SK-N-SH (cell line): Measurements from ENCODE around the gene TGOLN2. TPM values are rescaled to one million over a fixed set of nuclear protein-coding genes. Genes with fewer than 3 reads are reported as not detected.

ENCODE experiments used
- CTCF ChIA-PET: fragments of 300-600, 350-600 bp; formaldehyde crosslinking; extraction: SDS; loops from one replicate; lab custom pipeline; 2021; lab: Yijun Ruan, JAX
- POLR2A ChIA-PET: fragments of 350-600 bp; sonication (Branson Sonifier 250); formaldehyde crosslinking; extraction: SDS; loops from one replicate; lab custom pipeline; 2020; ENCODE audit warnings: antibody characterized with exemption, inconsistent platforms; lab: Yijun Ruan, JAX
- DNase-seq: peaks from one replicate; pipeline ENCODE4 v3.0.0; 2012
- H2AFZ ChIP-seq: fragments of 200-600 bp; sonication (generic); 2 replicates; pipeline ENCODE4 v1.8.1; 2016; ENCODE audit warnings: antibody characterized with exemption, mild to moderate bottlenecking, low read depth
- H3F3A ChIP-seq: fragments of 200-600 bp; sonication (generic); replicated peaks from 2 replicates; pipeline ENCODE3; 2016; ENCODE audit warnings: antibody characterized with exemption, mild to moderate bottlenecking; ENCODE audit not compliant: insufficient read depth
- H3K27ac ChIP-seq, 2 experiments: fragments of 200-500 bp in 1 of 2; fragments of 200-600 bp in 1 of 2; sonication (Bioruptor generic) in 1 of 2; sonication (generic), shearing (Covaris generic) in 1 of 2; 2 replicates each; pipeline versions ENCODE4 v1.5.1 to v1.6.1; 2014 to 2016; ENCODE audit warnings: low read depth in 2 of 2, inconsistent platforms in 1 of 2, low read length in 1 of 2, mild to moderate bottlenecking in 1 of 2, mixed read lengths in 1 of 2
- H3K27me3 ChIP-seq: fragments of 200-600 bp; sonication (generic), shearing (Covaris generic); 2 replicates; pipeline ENCODE4 v1.6.1; 2016; ENCODE audit warnings: mixed run types; ENCODE audit not compliant: insufficient read depth
- H3K36me3 ChIP-seq, 2 experiments: fragments of 200-500 bp in 1 of 2; fragments of 200-600 bp in 1 of 2; sonication (Bioruptor generic) in 1 of 2; sonication (generic) in 1 of 2; replicated peaks in 1 of 2; 2 replicates each; pipeline versions ENCODE3 to v1.5.1; 2014 to 2016; ENCODE audit warnings: low read length in 1 of 2, mild to moderate bottlenecking in 1 of 2; ENCODE audit not compliant: insufficient read depth in 2 of 2, control insufficient read depth in 1 of 2
- H3K4me1 ChIP-seq, 2 experiments: fragments of 200-500 bp in 1 of 2; fragments of 200-600 bp in 1 of 2; sonication (Bioruptor generic) in 1 of 2; sonication (generic), shearing (Covaris generic) in 1 of 2; 2 replicates each; pipeline versions ENCODE4 v1.5.1 to v1.6.1; 2014 to 2016; ENCODE audit warnings: low read depth in 1 of 2, low read length in 1 of 2, mixed run types in 1 of 2; ENCODE audit not compliant: insufficient read depth in 2 of 2, control insufficient read depth in 1 of 2
- H3K4me2 ChIP-seq: fragments of 200-600 bp; sonication (generic), shearing (Covaris generic); 2 replicates; pipeline ENCODE4 v1.6.1; 2017; ENCODE audit warnings: mixed run types
- H3K4me3 ChIP-seq, 2 experiments: fragments of 200-500 bp in 1 of 2; fragments of 200-600 bp in 1 of 2; sonication (Bioruptor generic) in 1 of 2; sonication (generic), shearing (Covaris generic) in 1 of 2; 2 replicates each; pipeline versions ENCODE4 v1.5.1 to v1.8.1; 2014 to 2016; ENCODE audit warnings: low read depth in 2 of 2, inconsistent platforms in 1 of 2, low read length in 1 of 2, mild to moderate bottlenecking in 1 of 2, mixed read lengths in 1 of 2, moderate library complexity in 1 of 2
- H3K79me2 ChIP-seq: fragments of 200-600 bp; sonication (generic); 2 replicates; pipeline ENCODE4 v1.8.1; 2017; ENCODE audit warnings: mild to moderate bottlenecking; ENCODE audit not compliant: insufficient read depth
- H3K9ac ChIP-seq: fragments of 200-600 bp; sonication (generic); 2 replicates; pipeline ENCODE4 v1.6.1; 2017; ENCODE audit warnings: mixed run types
- H3K9me2 ChIP-seq: fragments of 200-600 bp; sonication (generic); 2 replicates; pipeline ENCODE4 v1.6.1; 2017; ENCODE audit warnings: mixed run types
- H3K9me3 ChIP-seq: fragments of 200-600 bp; sonication (generic); 2 replicates; pipeline ENCODE4 v1.6.1; 2017; ENCODE audit warnings: mixed run types, mild to moderate bottlenecking, moderate library complexity
- H4K20me1 ChIP-seq: fragments of 200-600 bp; sonication (generic); 2 replicates; pipeline ENCODE4 v1.6.1; 2017; ENCODE audit warnings: mild to moderate bottlenecking, mixed run types; ENCODE audit not compliant: insufficient read depth
- CHD2 ChIP-seq: fragments of 150-350 bp; IDR thresholded peaks from 2 replicates; pipeline ENCODE4 v1.6.1; 2018; ENCODE audit warnings: low read length; ENCODE audit not compliant: partially characterized antibody
- EP300 ChIP-seq, 2 experiments: IDR thresholded peaks; 2 replicates each; pipeline versions ENCODE4 v1.4.0 to v1.6.1; 2012; ENCODE audit warnings: borderline replicate concordance in 1 of 2, low read depth in 1 of 2, low read length in 1 of 2
- EZH2phosphoT487 ChIP-seq: fragments of 200-600 bp; sonication (generic); IDR thresholded peaks from 2 replicates; pipeline ENCODE4 v1.6.1; 2017; ENCODE audit warnings: low read depth, mixed run types, mild to moderate bottlenecking, antibody characterized with exemption, moderate library complexity, borderline replicate concordance
- GABPA ChIP-seq: IDR thresholded peaks from 2 replicates; pipeline ENCODE4 v1.4.0; 2012; ENCODE audit warnings: low read depth, mild to moderate bottlenecking
- GATA2 ChIP-seq: sonication (generic); formaldehyde crosslinking; IDR thresholded peaks from 2 replicates; pipeline ENCODE4 v1.5.0; 2020; ENCODE audit warnings: mild to moderate bottlenecking, missing genetic modification reagents
- IRF3 ChIP-seq: fragments of 150-350 bp; IDR thresholded peaks from 2 replicates; pipeline ENCODE4 v1.6.1; 2016; ENCODE audit warnings: mild to moderate bottlenecking, low read depth, low read length
- NFIC ChIP-seq: IDR thresholded peaks from 2 replicates; pipeline ENCODE4 v1.4.0; 2012; ENCODE audit warnings: borderline replicate concordance
- NRF1 ChIP-seq: IDR thresholded peaks from 2 replicates; pipeline ENCODE4 v1.6.1; 2012; ENCODE audit warnings: low read depth, mild to moderate bottlenecking, low read length
- PBX3 ChIP-seq: IDR thresholded peaks from 2 replicates; pipeline ENCODE4; 2012
- POLR2AphosphoS5 ChIP-seq: IDR thresholded peaks from 2 replicates; pipeline ENCODE4 v1.6.1; 2012; ENCODE audit warnings: low read depth, low read length
- RFX5 ChIP-seq: IDR thresholded peaks from 2 replicates; pipeline ENCODE4 v1.6.1; 2012; ENCODE audit warnings: mild to moderate bottlenecking, improper control_type of control experiment, low read length
- RXRA ChIP-seq: IDR thresholded peaks from 2 replicates; pipeline ENCODE4 v1.4.0; 2012; ENCODE audit warnings: low read depth, mild to moderate bottlenecking, borderline replicate concordance
- TAF1 ChIP-seq: IDR thresholded peaks from 2 replicates; pipeline ENCODE4 v1.6.1; 2012; ENCODE audit warnings: low read depth, mild to moderate bottlenecking, low read length, moderate library complexity, borderline replicate concordance
- USF1 ChIP-seq: IDR thresholded peaks from 2 replicates; pipeline ENCODE4 v1.4.0; 2012; ENCODE audit warnings: low read depth, borderline replicate concordance
- USF2 ChIP-seq: fragments of 150-350 bp; IDR thresholded peaks from 2 replicates; pipeline ENCODE4 v1.6.1; 2017; ENCODE audit warnings: antibody characterized with exemption, low read length, low read depth, borderline replicate concordance
- WGBS: methylation state at CpG from one replicate; pipeline ENCODE4 v1.1.6; 2017; ENCODE audit warnings: low lambda C conversion rate; 5-methylcytosine and 5-hydroxymethylcytosine counted together
- polyA plus RNA-seq, 3 experiments: library from polyadenylated mRNA; depleted of rRNA; stranded (reverse); fragments of >200 nt; gene quantifications; 2 replicates each; pipeline ENCODE4 v1.2.3, GENCODE V29; 2012
- TF ChIP-seq, protein P1 (sequence below): IDR thresholded peaks from 2 replicates; pipeline ENCODE4 v1.4.0; 2012; ENCODE audit warnings: low read depth, borderline replicate concordance
- TF ChIP-seq, protein P2 (sequence below): IDR thresholded peaks from 2 replicates; pipeline ENCODE4 v1.4.0; 2012; ENCODE audit warnings: low read depth
- TF ChIP-seq, protein P3 (sequence below): fragments of 200-600 bp; sonication (generic); IDR thresholded peaks from 2 replicates; pipeline ENCODE4 v1.6.1; 2017; ENCODE audit warnings: antibody characterized with exemption, mild to moderate bottlenecking, moderate library complexity

Gene TGOLN2
- polyA plus RNA-seq, 1 of the 3 experiments (the other 2 are of a cell fraction) = 138 TPM

DNA sequence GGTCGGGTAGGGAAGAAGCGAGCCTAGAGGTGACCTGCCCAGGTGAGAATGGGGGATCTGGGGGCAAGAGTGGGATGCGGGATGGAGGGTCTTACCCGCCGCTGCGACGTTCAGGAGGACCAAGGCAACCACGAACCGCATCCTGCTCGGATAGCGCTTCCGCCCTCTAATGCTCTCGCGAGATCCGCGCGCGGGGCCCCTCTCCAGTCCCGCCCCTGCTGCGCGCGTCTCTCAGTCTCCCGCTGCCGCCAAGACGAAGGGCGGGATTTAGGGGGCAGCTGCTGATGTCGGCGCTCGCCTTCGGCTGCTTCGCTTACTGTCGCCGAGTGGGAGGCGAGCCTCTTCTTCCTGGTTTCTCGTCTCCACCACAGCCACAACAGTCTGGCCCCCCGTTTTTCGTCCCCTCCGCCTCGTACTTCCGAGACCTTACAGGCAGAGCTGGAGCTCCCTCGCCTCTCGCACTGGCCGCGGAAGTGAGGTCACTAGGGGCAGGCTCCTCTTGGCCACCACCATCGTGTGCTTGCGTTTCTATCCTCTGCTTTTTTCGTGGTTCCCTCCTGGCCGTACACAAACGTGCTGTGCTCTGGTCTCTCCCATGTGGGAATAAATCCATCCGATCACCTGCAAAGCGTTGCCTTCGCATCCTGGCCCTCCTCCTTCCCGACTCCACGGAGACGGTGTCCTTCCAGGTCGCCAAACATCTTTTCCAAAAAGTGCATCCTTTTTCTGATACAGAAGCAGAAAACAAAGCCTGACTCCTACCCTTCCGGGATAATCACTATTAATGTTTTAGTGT is at the start of gene TGOLN2 (continued):
- TF ChIP-seq, protein P1, sequence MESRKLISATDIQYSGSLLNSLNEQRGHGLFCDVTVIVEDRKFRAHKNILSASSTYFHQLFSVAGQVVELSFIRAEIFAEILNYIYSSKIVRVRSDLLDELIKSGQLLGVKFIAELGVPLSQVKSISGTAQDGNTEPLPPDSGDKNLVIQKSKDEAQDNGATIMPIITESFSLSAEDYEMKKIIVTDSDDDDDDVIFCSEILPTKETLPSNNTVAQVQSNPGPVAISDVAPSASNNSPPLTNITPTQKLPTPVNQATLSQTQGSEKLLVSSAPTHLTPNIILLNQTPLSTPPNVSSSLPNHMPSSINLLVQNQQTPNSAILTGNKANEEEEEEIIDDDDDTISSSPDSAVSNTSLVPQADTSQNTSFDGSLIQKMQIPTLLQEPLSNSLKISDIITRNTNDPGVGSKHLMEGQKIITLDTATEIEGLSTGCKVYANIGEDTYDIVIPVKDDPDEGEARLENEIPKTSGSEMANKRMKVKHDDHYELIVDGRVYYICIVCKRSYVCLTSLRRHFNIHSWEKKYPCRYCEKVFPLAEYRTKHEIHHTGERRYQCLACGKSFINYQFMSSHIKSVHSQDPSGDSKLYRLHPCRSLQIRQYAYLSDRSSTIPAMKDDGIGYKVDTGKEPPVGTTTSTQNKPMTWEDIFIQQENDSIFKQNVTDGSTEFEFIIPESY = peak; percentile 98
- TF ChIP-seq TAF1 (peak; percentile 84), POLR2AphosphoS5 (peak; percentile 99), PBX3 (no peak), NRF1 (peak; percentile 49; the same call in 1 of the 2 replicates), RFX5 (no peak)

DNA sequence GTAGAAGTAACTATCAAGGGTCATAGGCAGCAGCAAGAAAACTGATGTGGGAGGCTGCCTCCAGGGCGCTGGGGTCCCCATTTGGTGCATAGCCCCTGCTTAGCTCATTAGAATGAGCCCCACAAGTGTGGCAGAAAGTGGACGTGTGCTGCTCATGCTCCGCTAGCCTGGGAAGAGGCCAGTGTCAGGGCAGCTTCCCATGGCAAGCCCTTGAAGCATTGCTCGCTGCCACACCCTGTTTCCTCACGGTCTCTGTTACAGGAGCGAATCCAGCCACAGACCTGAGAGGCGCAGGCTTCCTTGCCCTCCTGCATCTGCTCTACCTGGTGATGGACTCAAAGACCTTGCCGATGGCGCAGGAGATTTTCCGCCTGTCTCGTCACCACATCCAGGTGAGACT is 49.3 kb upstream of the TGOLN2 start:
- no peaks in the 10 kb centered on the region for H3K4me1 ChIP-seq
- 90% methylated on average over 10 of the region's 11 CpGs for WGBS
- H2AFZ ChIP-seq = no peak overlapping the region
- TF ChIP-seq EZH2phosphoT487 = no peak
- no peak for TF ChIP-seq RXRA
- no peak for TF ChIP-seq USF1
- TF ChIP-seq, protein P2, sequence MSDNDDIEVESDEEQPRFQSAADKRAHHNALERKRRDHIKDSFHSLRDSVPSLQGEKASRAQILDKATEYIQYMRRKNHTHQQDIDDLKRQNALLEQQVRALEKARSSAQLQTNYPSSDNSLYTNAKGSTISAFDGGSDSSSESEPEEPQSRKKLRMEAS = no peak
- TF ChIP-seq, protein P3, sequence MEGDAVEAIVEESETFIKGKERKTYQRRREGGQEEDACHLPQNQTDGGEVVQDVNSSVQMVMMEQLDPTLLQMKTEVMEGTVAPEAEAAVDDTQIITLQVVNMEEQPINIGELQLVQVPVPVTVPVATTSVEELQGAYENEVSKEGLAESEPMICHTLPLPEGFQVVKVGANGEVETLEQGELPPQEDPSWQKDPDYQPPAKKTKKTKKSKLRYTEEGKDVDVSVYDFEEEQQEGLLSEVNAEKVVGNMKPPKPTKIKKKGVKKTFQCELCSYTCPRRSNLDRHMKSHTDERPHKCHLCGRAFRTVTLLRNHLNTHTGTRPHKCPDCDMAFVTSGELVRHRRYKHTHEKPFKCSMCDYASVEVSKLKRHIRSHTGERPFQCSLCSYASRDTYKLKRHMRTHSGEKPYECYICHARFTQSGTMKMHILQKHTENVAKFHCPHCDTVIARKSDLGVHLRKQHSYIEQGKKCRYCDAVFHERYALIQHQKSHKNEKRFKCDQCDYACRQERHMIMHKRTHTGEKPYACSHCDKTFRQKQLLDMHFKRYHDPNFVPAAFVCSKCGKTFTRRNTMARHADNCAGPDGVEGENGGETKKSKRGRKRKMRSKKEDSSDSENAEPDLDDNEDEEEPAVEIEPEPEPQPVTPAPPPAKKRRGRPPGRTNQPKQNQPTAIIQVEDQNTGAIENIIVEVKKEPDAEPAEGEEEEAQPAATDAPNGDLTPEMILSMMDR = no peak
- TF ChIP-seq PBX3 = no peak
- no peak for TF ChIP-seq CHD2
- TF ChIP-seq GABPA = no peak
- TF ChIP-seq USF2 = no peak
- no peak for TF ChIP-seq NFIC
- TF ChIP-seq POLR2AphosphoS5 = no peak
- no peak for TF ChIP-seq EP300 (IDR thresholded peaks at IDR 0.05; ENCODE audit: borderline replicate concordance in 1 of 2, low read depth in 1 of 2, low read length in 1 of 2)
- TF ChIP-seq IRF3 = no peak
- TF ChIP-seq GATA2 (CRISPR knock-in tag) = no peak
- TF ChIP-seq RFX5 = no peak

More for the DNA sequence above, 49.3 kb upstream of the TGOLN2 start:
- no peaks in the 10 kb centered on the region for H3K79me2 ChIP-seq
- DNase-seq = no peak
- H3K27ac ChIP-seq = no peak overlapping the region
- no peaks in the 10 kb centered on the region for H3K27me3 ChIP-seq
- no peaks in the 10 kb centered on the region for H3F3A ChIP-seq
- no peak overlapping the region for H3K4me2 ChIP-seq
- peaks cover 16 to 58% of the 10 kb centered on the region in 2 experiments for H3K36me3 ChIP-seq
- H4K20me1 ChIP-seq = no peaks in the 10 kb centered on the region
- H3K9me3 ChIP-seq = no peaks in the 10 kb centered on the region
- POLR2A ChIA-PET = no interaction called here
- no peak overlapping the region for H3K9ac ChIP-seq
- CTCF ChIA-PET = no interaction called here
- no peaks in the 10 kb centered on the region for H3K9me2 ChIP-seq
- no peak overlapping the region for H3K4me3 ChIP-seq
